Kidney epithelial cell (primary cell): Measurements from ENCODE around the gene MGLL. TPM values are rescaled to one million over a fixed set of nuclear protein-coding genes. Genes with fewer than 3 reads are reported as not detected.
A peak's percentile ranks its signal among the peaks of the same experiment; 100 is the strongest.

Experiments
- DNase-seq: peaks from one replicate; pipeline ENCODE4 v3.0.0-alpha.2; 2010; ENCODE audit warnings: low read depth
- H3K27me3 ChIP-seq: 2 replicates; pipeline ENCODE4 v1.6.0; 2011; ENCODE audit warnings: low read length; ENCODE audit not compliant: control insufficient read depth, insufficient read depth
- H3K36me3 ChIP-seq: 2 replicates; pipeline ENCODE4 v1.5.1; 2011; ENCODE audit warnings: low read length; ENCODE audit not compliant: control insufficient read depth, insufficient read depth
- H3K4me3 ChIP-seq: 2 replicates; pipeline ENCODE4 v1.5.1; 2011; ENCODE audit warnings: low read depth, mild to moderate bottlenecking, control low read depth, low read length
- total RNA-seq: library from RNA; depleted of rRNA; stranded (reverse); fragments of >200 nt; gene quantifications from 2 replicates; pipeline ENCODE4 v1.2.3, GENCODE V29; 2015
- TF ChIP-seq, protein P1 (sequence below): IDR thresholded peaks from 2 replicates; pipeline ENCODE4 v1.5.1; 2011; ENCODE audit warnings: mild to moderate bottlenecking, moderate library complexity, low read length, control low read depth, inconsistent platforms; ENCODE audit not compliant: insufficient read depth, poor library complexity, severe bottlenecking

Gene MGLL
- total RNA-seq, 1 donor from 2014 or later: 71.8 TPM

DNA sequence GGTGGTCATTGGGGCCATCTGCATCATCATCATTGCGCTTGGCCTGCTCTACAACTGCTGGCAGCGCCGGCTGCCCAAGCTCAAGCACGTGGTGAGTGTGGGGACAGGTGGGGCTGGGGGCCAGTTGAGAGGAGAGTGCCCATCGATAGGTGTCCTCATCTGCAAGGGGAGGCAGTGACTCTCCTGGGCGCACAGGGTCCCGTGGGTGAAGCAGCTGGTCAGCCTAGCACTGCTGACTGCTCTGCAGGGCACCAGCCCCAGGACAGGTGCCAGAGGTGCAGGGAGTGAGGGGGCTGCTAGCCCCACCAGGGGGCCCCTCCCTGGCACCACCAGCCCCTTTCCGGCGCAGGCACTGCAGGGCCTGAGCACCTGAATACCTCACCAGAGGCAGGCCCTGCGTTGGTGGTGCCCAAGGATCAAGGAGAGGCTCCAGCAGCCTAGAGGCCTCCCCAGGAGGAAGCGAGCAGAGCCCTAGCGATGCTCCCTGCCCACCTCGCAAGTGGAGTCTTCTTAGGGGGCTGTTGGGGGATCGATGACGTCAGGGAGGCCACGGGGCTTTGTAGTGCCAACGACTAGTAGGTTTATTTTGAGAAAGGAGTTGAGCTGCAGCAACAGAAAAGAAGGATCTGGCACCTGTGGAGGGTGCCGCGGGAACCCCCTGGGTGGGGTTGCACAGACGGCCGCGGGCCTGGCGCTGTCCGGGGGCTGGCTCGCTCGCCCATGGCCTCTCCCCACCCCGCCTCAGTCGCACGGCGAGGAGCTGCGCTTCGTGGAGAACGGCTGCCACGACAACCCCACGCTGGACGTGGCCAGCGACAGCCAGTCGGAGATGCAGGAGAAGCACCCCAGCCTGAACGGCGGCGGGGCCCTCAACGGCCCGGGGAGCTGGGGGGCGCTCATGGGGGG is 150.5 kb downstream of the MGLL start:
- TF ChIP-seq, protein P1, sequence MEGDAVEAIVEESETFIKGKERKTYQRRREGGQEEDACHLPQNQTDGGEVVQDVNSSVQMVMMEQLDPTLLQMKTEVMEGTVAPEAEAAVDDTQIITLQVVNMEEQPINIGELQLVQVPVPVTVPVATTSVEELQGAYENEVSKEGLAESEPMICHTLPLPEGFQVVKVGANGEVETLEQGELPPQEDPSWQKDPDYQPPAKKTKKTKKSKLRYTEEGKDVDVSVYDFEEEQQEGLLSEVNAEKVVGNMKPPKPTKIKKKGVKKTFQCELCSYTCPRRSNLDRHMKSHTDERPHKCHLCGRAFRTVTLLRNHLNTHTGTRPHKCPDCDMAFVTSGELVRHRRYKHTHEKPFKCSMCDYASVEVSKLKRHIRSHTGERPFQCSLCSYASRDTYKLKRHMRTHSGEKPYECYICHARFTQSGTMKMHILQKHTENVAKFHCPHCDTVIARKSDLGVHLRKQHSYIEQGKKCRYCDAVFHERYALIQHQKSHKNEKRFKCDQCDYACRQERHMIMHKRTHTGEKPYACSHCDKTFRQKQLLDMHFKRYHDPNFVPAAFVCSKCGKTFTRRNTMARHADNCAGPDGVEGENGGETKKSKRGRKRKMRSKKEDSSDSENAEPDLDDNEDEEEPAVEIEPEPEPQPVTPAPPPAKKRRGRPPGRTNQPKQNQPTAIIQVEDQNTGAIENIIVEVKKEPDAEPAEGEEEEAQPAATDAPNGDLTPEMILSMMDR: no peak
- Histone ChIP-seq H3K4me3 (peak overlapping the region; percentile 62), H3K36me3 (peaks cover 2% of the 10 kb centered on the region), H3K27me3 (no peaks in the 10 kb centered on the region)
- no peak for DNase-seq

DNA sequence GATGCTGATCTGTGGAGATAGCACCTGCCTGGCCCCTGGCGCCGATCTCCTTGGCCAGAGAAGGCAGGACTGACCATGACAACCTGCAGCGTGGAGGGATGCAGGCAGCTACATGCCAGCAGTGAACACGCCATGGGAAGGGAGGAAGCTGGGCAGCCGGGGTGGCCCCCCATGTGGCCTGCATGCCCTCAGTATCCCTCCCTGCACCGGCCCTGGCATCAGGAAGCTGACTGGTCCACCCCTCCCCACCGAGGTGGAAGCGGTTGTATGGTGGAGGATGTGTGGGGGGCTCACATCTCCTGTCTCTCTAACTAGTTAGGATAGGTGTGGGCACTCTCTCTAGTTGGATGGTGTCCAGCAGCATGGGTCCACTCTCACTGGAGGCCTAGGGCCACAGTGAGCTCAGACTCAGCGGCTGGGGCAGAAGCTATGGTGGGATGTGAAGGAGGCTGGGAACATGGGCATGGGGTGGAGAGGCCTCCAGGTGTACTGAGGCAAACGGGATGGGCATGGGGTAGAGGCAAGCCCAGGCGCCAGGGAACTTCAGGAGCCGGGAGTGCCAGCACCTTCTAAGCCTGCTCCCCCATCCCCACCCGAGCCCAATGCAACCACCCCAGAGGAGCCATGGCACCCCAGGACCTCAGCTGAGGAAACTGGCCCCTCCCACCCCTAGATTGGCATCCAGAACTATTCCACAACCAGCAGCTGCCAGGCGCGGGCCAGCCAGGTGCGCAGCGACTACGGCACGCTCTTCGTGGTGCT is 151.4 kb downstream of the MGLL start:
- Histone ChIP-seq H3K27me3 (no peaks in the 10 kb centered on the region), H3K4me3 (no peak overlapping the region), H3K36me3 (no peaks in the 10 kb centered on the region)
- DNase-seq: no peak
- TF ChIP-seq, protein P1: no peak

DNA sequence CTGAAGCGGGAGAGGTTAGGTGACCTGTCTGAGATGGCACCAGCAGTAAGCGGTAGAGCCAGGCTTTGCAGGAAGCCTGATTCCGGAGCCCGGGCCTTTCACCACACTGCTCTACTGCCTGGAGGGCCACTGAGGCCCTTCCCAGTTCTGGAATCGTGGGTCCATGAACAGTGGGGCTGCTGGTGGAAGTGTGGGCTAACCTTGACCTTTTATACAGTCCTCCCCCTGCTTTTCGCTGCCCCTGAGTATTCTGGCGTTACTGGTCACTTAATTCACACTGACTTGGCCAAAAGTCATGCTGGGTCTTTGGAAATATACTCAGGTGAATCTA is 152.1 kb downstream of the MGLL start:
- H3K36me3 ChIP-seq: no peaks in the 10 kb centered on the region
- TF ChIP-seq, protein P1: no peak
- no peak overlapping the region for H3K4me3 ChIP-seq
- DNase-seq: no peak
- H3K27me3 ChIP-seq: no peaks in the 10 kb centered on the region

DNA sequence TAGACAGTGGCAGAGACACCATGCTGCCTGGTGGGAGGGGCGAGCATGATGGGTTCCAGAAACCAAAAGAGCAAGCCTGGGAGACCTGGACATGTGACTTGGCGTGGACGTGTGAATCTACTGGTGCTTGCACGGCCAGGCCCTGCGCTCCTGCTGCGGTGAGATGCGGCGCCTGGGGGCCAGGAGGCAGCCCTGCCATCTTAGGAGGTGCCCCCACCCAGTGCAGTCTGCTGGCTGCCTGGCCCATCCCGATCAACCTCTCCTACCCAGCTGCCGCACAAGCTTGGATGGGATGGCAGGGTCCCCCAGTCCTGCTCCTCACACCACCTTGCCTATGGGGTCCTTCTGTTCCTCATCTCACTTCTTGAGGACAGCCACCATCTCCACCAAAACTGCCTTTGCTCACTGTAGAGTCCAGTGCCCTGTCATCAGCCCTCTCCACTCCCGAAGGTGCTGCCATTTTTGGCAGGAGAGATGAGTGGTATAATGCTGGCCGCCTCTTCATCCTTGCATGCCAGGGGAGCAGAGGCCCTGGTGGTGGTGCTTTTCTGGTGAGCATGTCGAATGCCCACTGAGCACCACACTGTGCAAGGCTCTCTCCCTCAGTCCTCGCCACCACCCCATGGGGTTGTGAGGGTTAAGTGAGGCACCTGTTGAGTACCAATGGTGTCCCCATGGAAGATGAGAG is 152.6 kb downstream of the MGLL start:
- H3K4me3 ChIP-seq: no peak overlapping the region
- DNase-seq: no peak
- H3K36me3 ChIP-seq: no peaks in the 10 kb centered on the region
- H3K27me3 ChIP-seq: no peaks in the 10 kb centered on the region
- TF ChIP-seq, protein P1: no peak

DNA sequence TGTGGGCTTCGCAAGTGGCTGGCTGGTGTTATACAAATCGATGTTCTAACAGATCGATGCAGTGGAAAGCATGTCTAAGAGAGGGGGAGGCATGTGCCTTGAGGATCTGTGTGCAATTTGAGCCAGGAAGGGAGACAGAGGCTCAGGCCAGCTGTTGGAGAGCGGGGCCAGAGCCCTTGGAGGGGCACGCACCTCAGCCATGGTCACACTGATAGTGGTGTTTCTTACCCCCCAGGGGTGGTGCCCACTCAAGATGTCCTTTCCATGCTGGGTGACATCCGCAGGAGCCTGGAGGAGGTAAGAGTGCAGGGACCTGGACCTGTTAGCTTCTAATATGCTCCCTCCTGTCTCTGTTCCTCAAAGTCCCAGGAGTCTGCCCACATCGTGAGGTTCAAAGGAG is 153.4 kb downstream of the MGLL start:
- TF ChIP-seq, protein P1: no peak

More for the DNA sequence above, 153.4 kb downstream of the MGLL start:
- DNase-seq: no peak
- H3K36me3 ChIP-seq: no peaks in the 10 kb centered on the region
- H3K27me3 ChIP-seq: no peaks in the 10 kb centered on the region
- H3K4me3 ChIP-seq: no peak overlapping the region
